HL-60 (cell line): ENCODE results near the gene COL24A1.
"Not testable (repeated sequence)": the region's sequence is repeated elsewhere in the genome, so short reads cannot be mapped to it uniquely, and the experiment has no call there.

ENCODE experiments used
- DNase-seq, 2 experiments: peaks; one replicate each; pipeline ENCODE4 v3.0.0-alpha.2; 2010 to 2020; ENCODE audit warnings: low read depth in 1 of 2, low spot score in 1 of 2
- H3K27ac ChIP-seq: fragments of 250-450 bp; sonication (Bioruptor Pico); replicated peaks from 2 replicates; pipeline ENCODE4 v1.5.1; 2020; ENCODE audit warnings: mild to moderate bottlenecking, moderate library complexity
- H3K27me3 ChIP-seq: fragments of 250-450 bp; sonication (Bioruptor Pico); 2 replicates; pipeline ENCODE4 v1.5.1; 2021; ENCODE audit warnings: mild to moderate bottlenecking, moderate library complexity; ENCODE audit not compliant: insufficient read depth, poor library complexity, severe bottlenecking
- H3K4me3 ChIP-seq: replicated peaks from 2 replicates; pipeline ENCODE4 v1.5.1; 2011; ENCODE audit warnings: mild to moderate bottlenecking, control low read depth, low read length; ENCODE audit not compliant: insufficient read depth
- GABPA ChIP-seq: IDR thresholded peaks from 2 replicates; pipeline ENCODE4 v1.6.1; 2012; ENCODE audit warnings: low read depth
- POLR2AphosphoS5 ChIP-seq: IDR thresholded peaks from 2 replicates; pipeline ENCODE4 v1.6.1; 2012; ENCODE audit warnings: low read depth
- SPI1 ChIP-seq: IDR thresholded peaks from 2 replicates; pipeline ENCODE4 v1.6.1; 2012; ENCODE audit warnings: low read depth, mild to moderate bottlenecking, borderline replicate concordance
- TF ChIP-seq, protein P1 (sequence below): IDR thresholded peaks from one replicate; pipeline ENCODE4 v1.5.1; 2011; ENCODE audit warnings: low read length, control low read depth, inconsistent platforms; ENCODE audit not compliant: insufficient read depth
- TF ChIP-seq, protein P2 (sequence below): IDR thresholded peaks from 2 replicates; pipeline ENCODE4 v1.6.1; 2012; ENCODE audit warnings: low read depth; ENCODE audit not compliant: insufficient replicate concordance

Gene COL24A1

DNA sequence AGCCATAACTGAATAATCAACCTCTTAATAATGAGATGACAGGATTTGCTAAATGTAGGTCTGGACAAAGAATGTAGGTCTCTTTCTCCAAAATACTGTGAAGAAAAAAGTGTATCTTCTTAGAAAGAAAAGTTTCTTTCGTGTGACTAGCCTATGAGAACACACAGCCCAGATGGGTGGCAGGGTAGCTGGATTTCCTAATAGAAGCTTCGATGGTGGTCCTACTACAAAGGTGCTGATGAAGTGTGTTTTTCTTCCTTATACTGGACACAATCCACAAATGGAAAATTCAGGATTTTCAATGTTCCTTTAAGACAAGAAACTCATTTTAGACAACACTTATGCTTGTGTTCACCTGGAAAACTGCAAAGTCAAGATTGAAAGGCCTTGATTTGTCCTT is 358.2 kb downstream of the COL24A1 start:
- no peak overlapping the region for H3K4me3 ChIP-seq
- TF ChIP-seq SPI1 (no peak), POLR2AphosphoS5 (no peak), GABPA (no peak)
- TF ChIP-seq, protein P1, sequence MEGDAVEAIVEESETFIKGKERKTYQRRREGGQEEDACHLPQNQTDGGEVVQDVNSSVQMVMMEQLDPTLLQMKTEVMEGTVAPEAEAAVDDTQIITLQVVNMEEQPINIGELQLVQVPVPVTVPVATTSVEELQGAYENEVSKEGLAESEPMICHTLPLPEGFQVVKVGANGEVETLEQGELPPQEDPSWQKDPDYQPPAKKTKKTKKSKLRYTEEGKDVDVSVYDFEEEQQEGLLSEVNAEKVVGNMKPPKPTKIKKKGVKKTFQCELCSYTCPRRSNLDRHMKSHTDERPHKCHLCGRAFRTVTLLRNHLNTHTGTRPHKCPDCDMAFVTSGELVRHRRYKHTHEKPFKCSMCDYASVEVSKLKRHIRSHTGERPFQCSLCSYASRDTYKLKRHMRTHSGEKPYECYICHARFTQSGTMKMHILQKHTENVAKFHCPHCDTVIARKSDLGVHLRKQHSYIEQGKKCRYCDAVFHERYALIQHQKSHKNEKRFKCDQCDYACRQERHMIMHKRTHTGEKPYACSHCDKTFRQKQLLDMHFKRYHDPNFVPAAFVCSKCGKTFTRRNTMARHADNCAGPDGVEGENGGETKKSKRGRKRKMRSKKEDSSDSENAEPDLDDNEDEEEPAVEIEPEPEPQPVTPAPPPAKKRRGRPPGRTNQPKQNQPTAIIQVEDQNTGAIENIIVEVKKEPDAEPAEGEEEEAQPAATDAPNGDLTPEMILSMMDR: no peak
- TF ChIP-seq, protein P2, sequence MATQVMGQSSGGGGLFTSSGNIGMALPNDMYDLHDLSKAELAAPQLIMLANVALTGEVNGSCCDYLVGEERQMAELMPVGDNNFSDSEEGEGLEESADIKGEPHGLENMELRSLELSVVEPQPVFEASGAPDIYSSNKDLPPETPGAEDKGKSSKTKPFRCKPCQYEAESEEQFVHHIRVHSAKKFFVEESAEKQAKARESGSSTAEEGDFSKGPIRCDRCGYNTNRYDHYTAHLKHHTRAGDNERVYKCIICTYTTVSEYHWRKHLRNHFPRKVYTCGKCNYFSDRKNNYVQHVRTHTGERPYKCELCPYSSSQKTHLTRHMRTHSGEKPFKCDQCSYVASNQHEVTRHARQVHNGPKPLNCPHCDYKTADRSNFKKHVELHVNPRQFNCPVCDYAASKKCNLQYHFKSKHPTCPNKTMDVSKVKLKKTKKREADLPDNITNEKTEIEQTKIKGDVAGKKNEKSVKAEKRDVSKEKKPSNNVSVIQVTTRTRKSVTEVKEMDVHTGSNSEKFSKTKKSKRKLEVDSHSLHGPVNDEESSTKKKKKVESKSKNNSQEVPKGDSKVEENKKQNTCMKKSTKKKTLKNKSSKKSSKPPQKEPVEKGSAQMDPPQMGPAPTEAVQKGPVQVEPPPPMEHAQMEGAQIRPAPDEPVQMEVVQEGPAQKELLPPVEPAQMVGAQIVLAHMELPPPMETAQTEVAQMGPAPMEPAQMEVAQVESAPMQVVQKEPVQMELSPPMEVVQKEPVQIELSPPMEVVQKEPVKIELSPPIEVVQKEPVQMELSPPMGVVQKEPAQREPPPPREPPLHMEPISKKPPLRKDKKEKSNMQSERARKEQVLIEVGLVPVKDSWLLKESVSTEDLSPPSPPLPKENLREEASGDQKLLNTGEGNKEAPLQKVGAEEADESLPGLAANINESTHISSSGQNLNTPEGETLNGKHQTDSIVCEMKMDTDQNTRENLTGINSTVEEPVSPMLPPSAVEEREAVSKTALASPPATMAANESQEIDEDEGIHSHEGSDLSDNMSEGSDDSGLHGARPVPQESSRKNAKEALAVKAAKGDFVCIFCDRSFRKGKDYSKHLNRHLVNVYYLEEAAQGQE: no peak
- no peak overlapping the region for H3K27ac ChIP-seq
- peaks cover 2% of the 10 kb centered on the region for H3K27me3 ChIP-seq
- DNase-seq: no peak

DNA sequence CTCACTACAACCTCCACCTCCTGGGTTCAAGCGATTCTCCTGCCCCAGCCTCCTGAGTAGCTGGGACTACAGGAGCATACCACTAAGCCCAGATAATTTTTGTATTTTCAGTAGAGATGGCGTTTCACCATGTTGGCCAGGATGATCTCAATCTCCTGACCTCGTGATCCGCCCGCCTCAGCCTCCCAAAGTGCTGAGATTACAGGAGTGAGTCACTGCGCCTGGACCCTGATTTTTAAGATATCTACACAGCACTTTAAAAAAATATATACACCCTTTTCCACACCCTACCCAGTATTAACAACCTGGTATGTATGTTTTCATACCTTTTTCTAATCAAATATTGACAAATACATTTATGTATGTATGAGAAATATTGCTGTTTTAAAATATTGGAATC is 379.6 kb downstream of the COL24A1 start:
- H3K27ac ChIP-seq, H3K27me3 ChIP-seq, DNase-seq, H3K4me3 ChIP-seq: not testable (repeated sequence)

DNA sequence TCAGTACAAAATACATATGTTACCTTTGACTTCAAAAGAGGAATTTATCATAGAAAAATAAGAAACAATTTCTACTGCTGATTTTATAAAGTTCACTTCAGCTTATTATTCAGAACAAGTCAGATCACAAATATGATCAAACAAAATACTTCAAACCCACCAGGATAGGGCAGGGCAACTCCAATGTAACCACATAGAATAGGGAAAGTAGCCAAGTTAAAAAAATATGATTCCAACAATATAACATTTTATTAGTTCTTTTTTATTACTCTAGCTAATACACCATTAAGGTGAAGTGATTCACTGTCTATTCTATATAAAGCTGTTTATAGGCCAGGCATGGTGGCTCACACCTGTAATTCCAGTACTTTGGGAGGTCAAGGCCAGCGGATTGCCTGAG is 393.8 kb downstream of the COL24A1 start:
- no peaks in the 10 kb centered on the region for H3K27me3 ChIP-seq
- TF ChIP-seq, protein P1: no peak
- TF ChIP-seq POLR2AphosphoS5 (no peak), SPI1 (no peak), GABPA (no peak)
- TF ChIP-seq, protein P2: no peak
- H3K27ac ChIP-seq: no peak overlapping the region
- DNase-seq: no peak
- no peak overlapping the region for H3K4me3 ChIP-seq

DNA sequence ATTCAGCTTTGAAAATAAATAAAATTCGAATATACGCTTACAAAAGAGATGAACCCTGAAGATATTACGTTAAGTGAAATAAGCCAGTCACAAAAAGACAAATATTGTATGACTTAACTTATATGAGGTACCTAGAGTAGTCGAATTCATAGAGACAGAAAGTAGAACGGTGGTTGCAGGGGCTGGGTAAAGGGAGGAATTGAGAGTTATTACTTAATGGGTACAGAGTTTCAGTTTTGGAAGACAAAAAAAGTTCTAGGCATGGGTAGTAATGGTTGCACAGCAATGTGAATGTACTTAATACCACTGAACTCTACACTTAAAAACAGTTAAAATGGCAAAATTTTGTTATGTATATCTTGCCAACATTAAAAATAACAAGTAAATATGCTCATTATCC is 399.7 kb downstream of the COL24A1 start:
- H3K27ac ChIP-seq: no peak overlapping the region
- H3K4me3 ChIP-seq: no peak overlapping the region
- DNase-seq: no peak
- TF ChIP-seq SPI1: no peak
- TF ChIP-seq POLR2AphosphoS5: no peak
- TF ChIP-seq, protein P1: no peak
- no peaks in the 10 kb centered on the region for H3K27me3 ChIP-seq
